OCI-LY1 (cell line): ENCODE results near the gene KLHL5.

Experiments used
- EZH2 ChIP-seq: fragments of 200-600 bp; sonication (generic), shearing (Covaris generic); IDR thresholded peaks from 2 replicates; pipeline ENCODE4 v1.8.0; 2017; ENCODE audit warnings: borderline replicate concordance, mixed run types, mild to moderate bottlenecking, antibody characterized with exemption, low read length, moderate library complexity, mixed read lengths
- TF ChIP-seq, protein P1 (sequence below): fragments of 200-600 bp; sonication (generic), shearing (Covaris generic); IDR thresholded peaks from 2 replicates; pipeline ENCODE4 v1.5.1; 2017; ENCODE audit warnings: mild to moderate bottlenecking, antibody characterized with exemption, low read length, moderate library complexity, mixed read lengths

DNA sequence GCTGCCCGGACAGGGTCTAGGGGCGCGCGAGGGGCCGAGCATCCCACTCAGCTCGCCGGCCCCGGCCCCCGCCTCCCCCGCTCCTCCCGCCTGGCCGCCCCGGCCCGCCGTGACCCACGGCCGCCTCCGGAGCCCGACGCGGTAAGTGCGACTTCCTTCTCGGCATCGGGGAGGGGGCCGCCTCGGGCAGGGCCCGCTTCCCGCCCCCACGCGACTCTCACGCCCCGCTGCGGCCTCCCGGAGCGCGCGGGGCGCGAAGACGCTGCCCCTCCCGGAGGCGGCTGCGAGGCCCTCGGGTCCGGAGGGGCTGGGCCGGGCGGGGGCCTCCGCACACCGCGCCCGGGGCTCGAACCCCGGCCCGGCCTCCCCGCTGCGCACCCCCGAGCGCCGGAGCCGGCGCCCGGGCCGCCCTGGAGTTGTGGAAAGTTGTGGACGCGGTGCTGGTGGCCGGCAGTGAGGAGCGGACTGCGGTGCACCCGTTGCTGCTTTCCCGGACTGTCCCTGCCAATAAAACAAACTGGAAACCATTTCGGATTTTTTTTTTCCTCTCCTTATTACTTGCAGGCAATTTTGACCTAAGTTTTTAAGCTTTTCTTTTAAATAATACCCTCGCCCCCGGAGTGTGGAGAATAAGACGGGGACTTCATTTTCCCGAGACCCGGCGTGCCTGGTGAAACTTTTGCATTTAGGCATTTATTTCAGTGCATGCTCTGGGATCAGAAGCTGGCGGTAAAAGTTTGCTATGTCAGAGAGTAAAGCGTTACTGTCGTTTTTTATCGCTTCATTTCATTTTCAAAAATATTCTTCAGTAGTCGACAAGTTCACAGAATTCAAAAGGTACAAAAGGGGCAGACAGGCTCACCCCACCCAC is 16.8 kb upstream of the KLHL5 start:
- TF ChIP-seq, protein P1, sequence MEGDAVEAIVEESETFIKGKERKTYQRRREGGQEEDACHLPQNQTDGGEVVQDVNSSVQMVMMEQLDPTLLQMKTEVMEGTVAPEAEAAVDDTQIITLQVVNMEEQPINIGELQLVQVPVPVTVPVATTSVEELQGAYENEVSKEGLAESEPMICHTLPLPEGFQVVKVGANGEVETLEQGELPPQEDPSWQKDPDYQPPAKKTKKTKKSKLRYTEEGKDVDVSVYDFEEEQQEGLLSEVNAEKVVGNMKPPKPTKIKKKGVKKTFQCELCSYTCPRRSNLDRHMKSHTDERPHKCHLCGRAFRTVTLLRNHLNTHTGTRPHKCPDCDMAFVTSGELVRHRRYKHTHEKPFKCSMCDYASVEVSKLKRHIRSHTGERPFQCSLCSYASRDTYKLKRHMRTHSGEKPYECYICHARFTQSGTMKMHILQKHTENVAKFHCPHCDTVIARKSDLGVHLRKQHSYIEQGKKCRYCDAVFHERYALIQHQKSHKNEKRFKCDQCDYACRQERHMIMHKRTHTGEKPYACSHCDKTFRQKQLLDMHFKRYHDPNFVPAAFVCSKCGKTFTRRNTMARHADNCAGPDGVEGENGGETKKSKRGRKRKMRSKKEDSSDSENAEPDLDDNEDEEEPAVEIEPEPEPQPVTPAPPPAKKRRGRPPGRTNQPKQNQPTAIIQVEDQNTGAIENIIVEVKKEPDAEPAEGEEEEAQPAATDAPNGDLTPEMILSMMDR, result no peak
- no peak for TF ChIP-seq EZH2
